HG03520 (cell line): ENCODE results near the gene C11orf68.

ENCODE experiments used
- ATAC-seq: cut with Tn5 transposase; IDR thresholded peaks from one replicate; pipeline ENCODE4 v1.9.1; 2021; ENCODE audit warnings: mild to moderate bottlenecking, moderate library complexity; ENCODE audit not compliant: unreplicated experiment

C11orf68 gene

GRCh38 chr11:65944767-65945166 is 25.9 kb upstream of the C11orf68 start:
- no peak for ATAC-seq

- no peak for ATAC-seq
These were observed 25.3 kb upstream of the C11orf68 start for GRCh38 chr11:65944191-65944590.

- ATAC-seq = no peak
These were observed 23.7 kb upstream of the C11orf68 start for GRCh38 chr11:65942531-65942930.

- ATAC-seq = no peak
These were observed 23.0 kb upstream of the C11orf68 start for GRCh38 chr11:65941720-65942310.

GRCh38 chr11:65937766-65938165 is 18.9 kb upstream of the C11orf68 start:
- no peak for ATAC-seq

GRCh38 chr11:65934014-65934413 is 15.2 kb upstream of the C11orf68 start:
- no peak for ATAC-seq

- no peak for ATAC-seq
These were observed 13.7 kb upstream of the C11orf68 start for GRCh38 chr11:65932558-65932919.

GRCh38 chr11:65931773-65932557 is 13.1 kb upstream of the C11orf68 start:
- no peak for ATAC-seq

- no peak for ATAC-seq
These were observed 9.8 kb upstream of the C11orf68 start for GRCh38 chr11:65928667-65929066.

- ATAC-seq = no peak
These were observed 9.1 kb upstream of the C11orf68 start for GRCh38 chr11:65927904-65928397.

- no peak for ATAC-seq
These were observed 6.5 kb upstream of the C11orf68 start for GRCh38 chr11:65925397-65925796.

- ATAC-seq = no peak
These were observed 3.7 kb upstream of the C11orf68 start for GRCh38 chr11:65922565-65922964.

GRCh38 chr11:65921876-65922275 is 3.0 kb upstream of the C11orf68 start:
- no peak for ATAC-seq

- ATAC-seq = no peak
These were observed 2.2 kb upstream of the C11orf68 start for GRCh38 chr11:65921033-65921555.

GRCh38 chr11:65920372-65920802 is 1.5 kb upstream of the C11orf68 start:
- no peak for ATAC-seq

- peak; percentile 34 for ATAC-seq
These were observed 910 bp upstream of the C11orf68 start for GRCh38 chr11:65919573-65920371.

GRCh38 chr11:65919141-65919572 is 295 bp upstream of the C11orf68 start, which contains the start of gene DRAP1:
TSS of gene DRAP1 (plus strand) at chr11:65919426. CDS start at chr11:65919502, 76 bp downstream.
- ATAC-seq = peak; percentile 69

- no peak for ATAC-seq
These were observed 1.2 kb downstream of the C11orf68 start for GRCh38 chr11:65917434-65918210.

- ATAC-seq = no peak
These were observed 1.8 kb downstream of the C11orf68 start for GRCh38 chr11:65917077-65917433.

- ATAC-seq = no peak
These were observed 2.5 kb downstream of the C11orf68 start for GRCh38 chr11:65916391-65916790.
